Liver (tissue), 9 donors: ENCODE data around the gene KATNB1. TPM values are rescaled to one million over a fixed set of nuclear protein-coding genes. Genes with fewer than 3 reads are reported as not detected.

Experiments
- DNase-seq: peaks from one replicate; pipeline ENCODE4 v3.0.0-alpha.2; 2017; ENCODE audit warnings: low spot score
- H3K27ac ChIP-seq, 2 donors: one replicate each; pipeline ENCODE4 v1.7.0; 2013; ENCODE audit warnings: inconsistent platforms in 2 of 2, low read length in 2 of 2, control low read depth in 1 of 2, low read depth in 1 of 2, mild to moderate bottlenecking in 1 of 2
- H3K27me3 ChIP-seq, 4 donors: one replicate each; pipeline versions ENCODE4 v1.6.1 to v1.7.0; 2013; ENCODE audit warnings: low read length in 3 of 4, inconsistent platforms in 1 of 4, mild to moderate bottlenecking in 1 of 4, moderate library complexity in 1 of 4; ENCODE audit not compliant: control insufficient read depth in 4 of 4, insufficient read depth in 4 of 4
- H3K36me3 ChIP-seq, 4 donors: one replicate each; pipeline versions ENCODE4 v1.6.1 to v1.7.0; 2013; ENCODE audit warnings: low read length in 3 of 4, mild to moderate bottlenecking in 3 of 4, low read depth in 1 of 4, moderate library complexity in 1 of 4; ENCODE audit not compliant: control insufficient read depth in 4 of 4, insufficient read depth in 3 of 4
- H3K4me1 ChIP-seq, 4 donors: one replicate each; pipeline versions ENCODE4 v1.6.1 to v1.7.0; 2013; ENCODE audit warnings: low read length in 3 of 4, mild to moderate bottlenecking in 3 of 4, moderate library complexity in 1 of 4; ENCODE audit not compliant: control insufficient read depth in 4 of 4, insufficient read depth in 4 of 4
- H3K4me3 ChIP-seq, 3 donors: one replicate each; pipeline versions ENCODE4 v1.6.1 to v1.7.0; 2013; ENCODE audit warnings: low read length in 3 of 3, control low read depth in 1 of 3, low read depth in 1 of 3, mild to moderate bottlenecking in 1 of 3
- H3K9ac ChIP-seq, 2 donors: one replicate each; pipeline ENCODE4 v1.7.0; 2013; ENCODE audit warnings: low read length in 2 of 2, mild to moderate bottlenecking in 2 of 2, moderate library complexity in 2 of 2, control low read depth in 1 of 2, low read depth in 1 of 2
- H3K9me3 ChIP-seq, 4 donors: one replicate each; pipeline versions ENCODE4 v1.6.1 to v1.7.0; 2013; ENCODE audit warnings: low read length in 3 of 4; ENCODE audit not compliant: control insufficient read depth in 4 of 4
- EGR1 ChIP-seq, 2 donors: IDR thresholded peaks; 2 replicates each; pipeline ENCODE4 v1.6.1; 2016 to 2018; ENCODE audit warnings: antibody characterized with exemption in 2 of 2, low read depth in 2 of 2
- FOXA1 ChIP-seq: IDR thresholded peaks from 2 replicates; pipeline ENCODE4 v1.6.1; 2016; ENCODE audit warnings: antibody characterized with exemption
- FOXA2 ChIP-seq: IDR thresholded peaks from 2 replicates; pipeline ENCODE4 v1.6.1; 2016; ENCODE audit warnings: antibody characterized with exemption
- GABPA ChIP-seq, 2 donors: IDR thresholded peaks in 1 of 2; conservative IDR thresholded peaks in 1 of 2; 2 replicates each; pipeline ENCODE4 v1.6.1; 2016; ENCODE audit warnings: antibody characterized with exemption in 2 of 2, mild to moderate bottlenecking in 1 of 2, moderate library complexity in 1 of 2
- HNF4A ChIP-seq, 2 donors: conservative IDR thresholded peaks; 2 replicates each; pipeline ENCODE4 v1.6.1; 2016; ENCODE audit warnings: antibody characterized with exemption in 2 of 2, mild to moderate bottlenecking in 2 of 2
- HNF4G ChIP-seq: IDR thresholded peaks from 2 replicates; pipeline ENCODE4 v1.6.1; 2016; ENCODE audit warnings: antibody characterized with exemption
- JUND ChIP-seq, 2 donors: IDR thresholded peaks; 2 replicates each; pipeline ENCODE4 v1.6.1; 2016; ENCODE audit warnings: antibody characterized with exemption in 2 of 2
- MAX ChIP-seq: IDR thresholded peaks from 2 replicates; pipeline ENCODE4 v1.6.1; 2016; ENCODE audit warnings: antibody characterized with exemption
- NR2F2 ChIP-seq: IDR thresholded peaks from 2 replicates; pipeline ENCODE4 v1.6.1; 2016; ENCODE audit warnings: antibody characterized with exemption
- RAD21 ChIP-seq, 2 donors: IDR thresholded peaks; 2 replicates each; pipeline ENCODE4 v1.6.1; 2016; ENCODE audit warnings: antibody characterized with exemption in 2 of 2, mild to moderate bottlenecking in 2 of 2
- RXRA ChIP-seq, 2 donors: IDR thresholded peaks; 2 replicates each; pipeline ENCODE4 v1.6.1; 2017 to 2018; ENCODE audit warnings: antibody characterized with exemption in 2 of 2, mild to moderate bottlenecking in 1 of 2
- SP1 ChIP-seq: IDR thresholded peaks from 2 replicates; pipeline ENCODE4 v1.6.1; 2018; ENCODE audit warnings: antibody characterized with exemption, mild to moderate bottlenecking
- TAF1 ChIP-seq: conservative IDR thresholded peaks from 2 replicates; pipeline ENCODE4 v1.6.1; 2016; ENCODE audit warnings: antibody characterized with exemption, mild to moderate bottlenecking
- YY1 ChIP-seq: IDR thresholded peaks from 2 replicates; pipeline ENCODE4 v1.6.1; 2016; ENCODE audit warnings: antibody characterized with exemption, mild to moderate bottlenecking
- ZBTB33 ChIP-seq: IDR thresholded peaks from 2 replicates; pipeline ENCODE4 v1.6.1; 2016; ENCODE audit warnings: antibody characterized with exemption
- WGBS: extraction: QIAGEN DNeasy Blood & Tissue Kit; methylation state at CpG from one replicate; pipeline ENCODE4 v1.1.7; 2013; 5-methylcytosine and 5-hydroxymethylcytosine counted together
- polyA plus RNA-seq, 2 donors: library from polyadenylated mRNA; stranded (reverse) in 1 of 2; unstranded in 1 of 2; fragments of 200-250 nt in 1 of 2; fragments of >200 nt in 1 of 2; fragmentation: Nextera tagmentation in 1 of 2; extraction: Ambion mirVana in 1 of 2; gene quantifications; one replicate each; pipeline versions ENCODE4 v1.2.1 to v1.2.3, GENCODE V29; 2013 to 2015
- total RNA-seq, 2 donors: library from RNA; depleted of rRNA; stranded (reverse); fragments of >200 nt; gene quantifications; one replicate each; pipeline ENCODE4 v1.2.3, GENCODE V29; 2014
- TF ChIP-seq, protein P1 (sequence below): IDR thresholded peaks from 2 replicates; pipeline ENCODE4 v1.6.1; 2016; ENCODE audit warnings: antibody characterized with exemption
- TF ChIP-seq, protein P2 (sequence below): fragments of 150-350 bp; IDR thresholded peaks from 2 replicates; pipeline ENCODE4 v1.5.1; 2017; ENCODE audit warnings: improper control_type of control experiment, low read depth, low read length; ENCODE audit not compliant: missing input control
- donor health status: healthy.
- donor health status: healthy.
- donor health status: healthy.
- donor health status: healthy.
- donor health status: healthy.

The KATNB1 gene
- total and polyA plus RNA-seq, 4 donors = 4.5 to 16.4 (median 7.5) TPM

GRCh38 chr16:57785385-57785784, 49.8 kb downstream of the KATNB1 start (continued):
- TF ChIP-seq MAX (no peak), NR2F2 (no peak), SP1 (no peak), EGR1 (IDR thresholded peaks at IDR 0.05; ENCODE audit: low read depth in 2 of 2) (no peak), FOXA2 (no peak), JUND (IDR thresholded peaks at IDR 0.05) (no peak), TAF1 (no peak)
- TF ChIP-seq, protein P1, sequence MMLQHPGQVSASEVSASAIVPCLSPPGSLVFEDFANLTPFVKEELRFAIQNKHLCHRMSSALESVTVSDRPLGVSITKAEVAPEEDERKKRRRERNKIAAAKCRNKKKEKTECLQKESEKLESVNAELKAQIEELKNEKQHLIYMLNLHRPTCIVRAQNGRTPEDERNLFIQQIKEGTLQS = no peak

GRCh38 chr16:57785924-57786323, 50.4 kb downstream of the KATNB1 start:
- WGBS = 95% methylated on average over 8 of the region's 8 CpGs
- Histone ChIP-seq H3K36me3 (peaks cover 3 to 40% (median 12%) of the 10 kb centered on the region in 4 donors), H3K9ac (no peak overlapping the region), H3K4me1 (peaks cover 6 to 33% (median 29%) of the 10 kb centered on the region in 4 donors), H3K27ac (peak overlapping the region in 1 of 2 donors; percentile 20), H3K27me3 (no peaks in the 10 kb centered on the region), H3K9me3 (no peaks in the 10 kb centered on the region), H3K4me3 (no peak overlapping the region)
- DNase-seq = no peak
- TF ChIP-seq HNF4G (no peak), RXRA (IDR thresholded peaks at IDR 0.05) (no peak), GABPA (IDR thresholded peaks at IDR 0.05 in 1 of 2, conservative IDR thresholded peaks at IDR 0.05 in 1 of 2) (no peak), RAD21 (IDR thresholded peaks at IDR 0.05) (no peak), JUND (IDR thresholded peaks at IDR 0.05) (no peak), FOXA1 (no peak), NR2F2 (no peak), EGR1 (IDR thresholded peaks at IDR 0.05; ENCODE audit: low read depth in 2 of 2) (no peak), HNF4A (conservative IDR thresholded peaks at IDR 0.05) (no peak), ZBTB33 (no peak), SP1 (no peak)
- TF ChIP-seq, protein P2, sequence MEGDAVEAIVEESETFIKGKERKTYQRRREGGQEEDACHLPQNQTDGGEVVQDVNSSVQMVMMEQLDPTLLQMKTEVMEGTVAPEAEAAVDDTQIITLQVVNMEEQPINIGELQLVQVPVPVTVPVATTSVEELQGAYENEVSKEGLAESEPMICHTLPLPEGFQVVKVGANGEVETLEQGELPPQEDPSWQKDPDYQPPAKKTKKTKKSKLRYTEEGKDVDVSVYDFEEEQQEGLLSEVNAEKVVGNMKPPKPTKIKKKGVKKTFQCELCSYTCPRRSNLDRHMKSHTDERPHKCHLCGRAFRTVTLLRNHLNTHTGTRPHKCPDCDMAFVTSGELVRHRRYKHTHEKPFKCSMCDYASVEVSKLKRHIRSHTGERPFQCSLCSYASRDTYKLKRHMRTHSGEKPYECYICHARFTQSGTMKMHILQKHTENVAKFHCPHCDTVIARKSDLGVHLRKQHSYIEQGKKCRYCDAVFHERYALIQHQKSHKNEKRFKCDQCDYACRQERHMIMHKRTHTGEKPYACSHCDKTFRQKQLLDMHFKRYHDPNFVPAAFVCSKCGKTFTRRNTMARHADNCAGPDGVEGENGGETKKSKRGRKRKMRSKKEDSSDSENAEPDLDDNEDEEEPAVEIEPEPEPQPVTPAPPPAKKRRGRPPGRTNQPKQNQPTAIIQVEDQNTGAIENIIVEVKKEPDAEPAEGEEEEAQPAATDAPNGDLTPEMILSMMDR = no peak

GRCh38 chr16:57786632-57787518, 51.3 kb downstream of the KATNB1 start:
- no peak overlapping the region for H3K4me3 ChIP-seq
- TF ChIP-seq YY1 (no peak), RAD21 (IDR thresholded peaks at IDR 0.05) (peak in 1 of 2 donors; percentile 4)
- no peaks in the 10 kb centered on the region for H3K27me3 ChIP-seq
- peaks cover 3 to 40% (median 12%) of the 10 kb centered on the region in 4 donors for H3K36me3 ChIP-seq
- DNase-seq = no peak
- H3K9ac ChIP-seq = no peak overlapping the region
- whole genome bisulfite sequencing = 80% methylated on average over 26 of the region's 26 CpGs
- H3K9me3 ChIP-seq = no peaks in the 10 kb centered on the region
- H3K27ac ChIP-seq = peak overlapping the region; percentile 32 to 52
- H3K4me1 ChIP-seq = peaks cover 5 to 39% (median 36%) of the 10 kb centered on the region in 4 donors
